HG02840 (cell line): ENCODE results near the gene C1orf232.

Source experiments
- ATAC-seq: cut with Tn5 transposase; IDR thresholded peaks from one replicate; pipeline ENCODE4 v1.9.1; 2021; ENCODE audit warnings: mild to moderate bottlenecking, moderate library complexity, moderate number of reproducible peaks; ENCODE audit not compliant: unreplicated experiment, low FRiP score

C1orf232 gene

GRCh38 chr1:26168410-26169197 is at the start of gene C1orf232:
Gene C1orf232 (minus strand): TSS chr1:26168963. CDS start chr1:26168499, 464 bp downstream.
- no peak for ATAC-seq

- no peak for ATAC-seq
These were observed 46.5 kb upstream of the C1orf232 start for GRCh38 chr1:26215246-26215645.

- ATAC-seq, result no peak
These were observed 44.7 kb upstream of the C1orf232 start for GRCh38 chr1:26213335-26213905.

GRCh38 chr1:26212726-26213125 is 44.0 kb upstream of the C1orf232 start:
- ATAC-seq, result no peak

GRCh38 chr1:26210147-26210870 is 41.5 kb upstream of the C1orf232 start:
- ATAC-seq, result no peak

- no peak for ATAC-seq
These were observed 35.0 kb upstream of the C1orf232 start for GRCh38 chr1:26203642-26204318.

- ATAC-seq, result no peak
These were observed 31.6 kb upstream of the C1orf232 start for GRCh38 chr1:26200413-26200812.

GRCh38 chr1:26197813-26198212 is 29.1 kb upstream of the C1orf232 start:
- no peak for ATAC-seq

GRCh38 chr1:26197301-26197700 is 28.5 kb upstream of the C1orf232 start:
- no peak for ATAC-seq

- ATAC-seq, result no peak
These were observed 27.0 kb upstream of the C1orf232 start for GRCh38 chr1:26195805-26196204.

GRCh38 chr1:26191739-26192138 is 23.0 kb upstream of the C1orf232 start:
- no peak for ATAC-seq

- ATAC-seq, result no peak
These were observed 21.7 kb upstream of the C1orf232 start, which contains the start of gene CATSPER4 for GRCh38 chr1:26190373-26190987. Gene CATSPER4 (plus strand): TSS chr1:26190602. CDS start chr1:26190628, 26 bp downstream.

- no peak for ATAC-seq
These were observed 21.1 kb upstream of the C1orf232 start for GRCh38 chr1:26189751-26190275.

- ATAC-seq, result no peak
These were observed 20.6 kb upstream of the C1orf232 start for GRCh38 chr1:26189331-26189730.

- ATAC-seq, result no peak
These were observed 19.7 kb upstream of the C1orf232 start for GRCh38 chr1:26188477-26188876.

- no peak for ATAC-seq
These were observed 19.1 kb upstream of the C1orf232 start for GRCh38 chr1:26187882-26188281.

GRCh38 chr1:26184883-26185282 is 16.1 kb upstream of the C1orf232 start:
- ATAC-seq, result no peak

GRCh38 chr1:26184086-26184485 is 15.3 kb upstream of the C1orf232 start:
- ATAC-seq, result no peak

GRCh38 chr1:26182383-26182696 is 13.6 kb upstream of the C1orf232 start:
- no peak for ATAC-seq
